Smooth muscle cell (in vitro differentiated cells): ENCODE data around the gene GPR39. TPM values are rescaled to one million over a fixed set of nuclear protein-coding genes. Genes with fewer than 3 reads are reported as not detected.

Source experiments
- DNase-seq: peaks from one replicate; lab custom pipeline; 2025; ENCODE audit not compliant: unreplicated experiment; lab: John Stamatoyannopoulos, UW
- H2AFZ ChIP-seq: fragments of 200-600 bp; sonication (generic); 2 replicates; pipeline ENCODE4 v1.6.0; 2016; ENCODE audit warnings: antibody characterized with exemption, low read depth, mild to moderate bottlenecking
- H3F3A ChIP-seq: fragments of 200-600 bp; sonication (generic); 2 replicates; pipeline ENCODE4 v1.6.0; 2017; ENCODE audit warnings: antibody characterized with exemption, low read depth
- H3K27ac ChIP-seq: fragments of 200-600 bp; sonication (generic); 2 replicates; pipeline ENCODE4 v1.5.1; 2016; ENCODE audit warnings: low read depth, mild to moderate bottlenecking
- H3K27me3 ChIP-seq: fragments of 200-600 bp; sonication (generic); 2 replicates; pipeline ENCODE4 v1.6.1; 2016; ENCODE audit warnings: low read depth, mild to moderate bottlenecking
- H3K36me3 ChIP-seq: fragments of 200-600 bp; sonication (generic); 2 replicates; pipeline ENCODE4 v1.5.1; 2016; ENCODE audit warnings: low read depth
- H3K4me1 ChIP-seq: fragments of 200-600 bp; sonication (generic); 2 replicates; pipeline ENCODE4 v1.5.1; 2016; ENCODE audit warnings: low read depth
- H3K4me2 ChIP-seq: fragments of 200-600 bp; sonication (generic); 2 replicates; pipeline ENCODE4 v1.6.0; 2016; ENCODE audit warnings: mild to moderate bottlenecking
- H3K4me3 ChIP-seq: fragments of 200-600 bp; sonication (generic); 2 replicates; pipeline ENCODE4 v1.5.1; 2016; ENCODE audit warnings: mild to moderate bottlenecking
- H3K79me2 ChIP-seq: fragments of 200-600 bp; sonication (generic); 2 replicates; pipeline ENCODE4 v1.6.0; 2016; ENCODE audit warnings: low read depth, mild to moderate bottlenecking
- H3K9ac ChIP-seq: fragments of 200-600 bp; sonication (generic); 2 replicates; pipeline ENCODE4 v1.6.0; 2016; ENCODE audit warnings: low read depth
- H3K9me3 ChIP-seq: fragments of 200-600 bp; sonication (generic); replicated peaks from 2 replicates; pipeline ENCODE4 v1.5.1; 2016; ENCODE audit warnings: low read depth
- H4K20me1 ChIP-seq: fragments of 200-600 bp; sonication (generic); 2 replicates; pipeline ENCODE4 v1.6.0; 2016; ENCODE audit warnings: low read depth
- WGBS: methylation state at CpG from one replicate; pipeline ENCODE4 v1.1.7; 2016; ENCODE audit warnings: low lambda C conversion rate; 5-methylcytosine and 5-hydroxymethylcytosine counted together
- polyA plus RNA-seq: library from polyadenylated mRNA; unstranded; fragments of >200 nt; fragmentation: Nextera tagmentation; extraction: Ambion mirVana; gene quantifications from 2 replicates; pipeline ENCODE4 v1.2.1, GENCODE V29; 2016
- total RNA-seq: library from RNA; depleted of rRNA; stranded (reverse); fragments of >200 nt; gene quantifications from 2 replicates; pipeline ENCODE4 v1.2.3, GENCODE V29; 2014
- TF ChIP-seq, protein P1 (sequence below): fragments of 200-600 bp; sonication (generic); IDR thresholded peaks from 2 replicates; pipeline ENCODE4 v1.5.1; 2017; ENCODE audit warnings: borderline replicate concordance, mild to moderate bottlenecking, antibody characterized with exemption; ENCODE audit not compliant: insufficient read depth, poor library complexity, severe bottlenecking

Gene GPR39
- total and polyA plus RNA-seq, 2 experiments from 2014 or later = 0.87 to 1.4 TPM

DNA sequence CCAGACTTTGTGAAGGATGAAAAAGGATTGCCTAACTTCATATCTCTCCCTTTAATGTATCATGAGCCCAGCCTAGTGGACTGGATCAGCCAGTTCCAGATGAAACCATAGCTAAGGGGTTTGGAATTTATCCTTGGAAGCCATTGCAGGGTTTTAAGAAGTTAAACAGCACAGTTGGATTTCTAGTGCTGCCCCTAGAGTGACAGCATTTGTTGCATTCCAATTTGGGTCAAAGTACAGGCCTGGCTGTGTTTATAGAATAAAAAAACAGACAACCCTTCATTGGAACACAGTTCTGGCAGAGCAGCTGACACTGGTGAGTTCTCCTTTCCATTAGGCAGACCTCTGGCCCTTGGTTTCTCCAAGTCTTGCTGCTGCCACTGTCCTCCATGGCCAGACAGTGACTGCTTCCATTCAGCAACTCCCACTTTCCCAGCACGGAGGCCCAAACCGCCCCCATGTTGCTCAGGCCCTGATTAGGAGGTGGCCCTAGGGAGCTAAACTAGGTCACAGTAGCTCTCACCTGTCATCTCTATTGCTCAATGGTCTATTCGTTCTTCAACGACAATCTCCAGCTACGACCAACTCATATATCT lies 8.0 kb downstream of the GPR39 start:
- H3K36me3 ChIP-seq = no peaks in the 10 kb centered on the region
- H3K27me3 ChIP-seq = peaks cover 3% of the 10 kb centered on the region
- H4K20me1 ChIP-seq = no peaks in the 10 kb centered on the region
- TF ChIP-seq, protein P1, sequence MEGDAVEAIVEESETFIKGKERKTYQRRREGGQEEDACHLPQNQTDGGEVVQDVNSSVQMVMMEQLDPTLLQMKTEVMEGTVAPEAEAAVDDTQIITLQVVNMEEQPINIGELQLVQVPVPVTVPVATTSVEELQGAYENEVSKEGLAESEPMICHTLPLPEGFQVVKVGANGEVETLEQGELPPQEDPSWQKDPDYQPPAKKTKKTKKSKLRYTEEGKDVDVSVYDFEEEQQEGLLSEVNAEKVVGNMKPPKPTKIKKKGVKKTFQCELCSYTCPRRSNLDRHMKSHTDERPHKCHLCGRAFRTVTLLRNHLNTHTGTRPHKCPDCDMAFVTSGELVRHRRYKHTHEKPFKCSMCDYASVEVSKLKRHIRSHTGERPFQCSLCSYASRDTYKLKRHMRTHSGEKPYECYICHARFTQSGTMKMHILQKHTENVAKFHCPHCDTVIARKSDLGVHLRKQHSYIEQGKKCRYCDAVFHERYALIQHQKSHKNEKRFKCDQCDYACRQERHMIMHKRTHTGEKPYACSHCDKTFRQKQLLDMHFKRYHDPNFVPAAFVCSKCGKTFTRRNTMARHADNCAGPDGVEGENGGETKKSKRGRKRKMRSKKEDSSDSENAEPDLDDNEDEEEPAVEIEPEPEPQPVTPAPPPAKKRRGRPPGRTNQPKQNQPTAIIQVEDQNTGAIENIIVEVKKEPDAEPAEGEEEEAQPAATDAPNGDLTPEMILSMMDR = no peak
- H2AFZ ChIP-seq = peak overlapping the region; percentile 13
- H3K4me3 ChIP-seq = no peak overlapping the region
- no peak for DNase-seq
- H3F3A ChIP-seq = no peaks in the 10 kb centered on the region
- WGBS = 83% methylated on average over 5 of the region's 5 CpGs
- no peaks in the 10 kb centered on the region for H3K79me2 ChIP-seq
- H3K9ac ChIP-seq = no peak overlapping the region
- H3K27ac ChIP-seq = peak overlapping the region; percentile 25
- H3K4me1 ChIP-seq = peaks cover 4% of the 10 kb centered on the region
- peak overlapping the region; percentile 37 for H3K4me2 ChIP-seq
- H3K9me3 ChIP-seq = no peaks in the 10 kb centered on the region

DNA sequence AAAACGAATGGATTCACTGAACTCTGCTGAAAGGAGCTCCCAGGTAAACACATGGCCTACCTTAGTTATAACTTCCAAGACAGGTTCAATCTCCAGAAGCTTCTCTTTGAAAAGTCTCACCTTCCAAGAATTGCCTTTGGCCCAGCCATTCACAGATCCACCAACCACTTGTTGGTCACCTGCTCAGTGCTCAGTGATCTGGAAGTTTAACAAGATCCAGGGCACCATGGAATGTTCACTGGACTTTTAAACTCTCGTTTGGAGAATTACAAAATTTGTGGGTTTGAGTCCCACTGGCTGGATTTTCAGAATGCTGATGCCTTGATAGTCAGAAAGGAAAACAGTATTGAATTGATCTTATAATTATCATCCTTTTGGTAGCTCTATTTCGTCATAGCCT lies 9.4 kb downstream of the GPR39 start:
- Histone ChIP-seq H3K27me3 (no peaks in the 10 kb centered on the region), H3K27ac (no peak overlapping the region), H3F3A (no peaks in the 10 kb centered on the region), H3K9me3 (no peaks in the 10 kb centered on the region), H4K20me1 (no peaks in the 10 kb centered on the region), H3K4me2 (no peak overlapping the region), H2AFZ (no peak overlapping the region), H3K4me1 (peaks cover 4% of the 10 kb centered on the region), H3K79me2 (no peaks in the 10 kb centered on the region), H3K9ac (no peak overlapping the region), H3K4me3 (no peak overlapping the region), H3K36me3 (no peaks in the 10 kb centered on the region)
- TF ChIP-seq, protein P1 = no peak
- 69% methylated on average over 3 of the region's 3 CpGs for WGBS
- DNase-seq = no peak

DNA sequence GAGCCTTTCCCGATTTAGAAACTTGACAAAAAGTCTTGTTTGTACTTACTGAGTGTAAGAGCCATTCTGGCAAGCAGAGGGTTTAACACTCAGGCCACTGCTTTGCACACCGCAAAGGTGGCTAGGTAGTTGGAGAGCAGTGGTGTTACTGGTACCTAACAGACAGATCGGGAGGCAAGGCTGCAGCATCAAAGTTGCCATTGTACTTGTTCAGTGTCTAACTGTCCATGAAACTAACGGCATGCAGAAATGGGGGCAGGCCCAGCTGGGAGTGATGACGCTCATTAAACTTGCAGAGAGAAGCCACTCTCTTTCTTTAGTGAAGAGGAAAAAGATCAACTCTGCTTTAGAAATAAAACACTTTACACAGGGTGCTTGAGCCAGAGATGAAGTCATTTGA lies 10.1 kb downstream of the GPR39 start:
- H3K27ac ChIP-seq = no peak overlapping the region
- DNase-seq = no peak
- no peak overlapping the region for H3K4me3 ChIP-seq
- H3K79me2 ChIP-seq = no peaks in the 10 kb centered on the region
- H3F3A ChIP-seq = no peaks in the 10 kb centered on the region
- no peaks in the 10 kb centered on the region for H3K36me3 ChIP-seq
- TF ChIP-seq, protein P1 = no peak
- H3K4me1 ChIP-seq = peaks cover 4% of the 10 kb centered on the region
- WGBS = 88% methylated on average over 5 of the region's 5 CpGs
- no peaks in the 10 kb centered on the region for H3K27me3 ChIP-seq
- H2AFZ ChIP-seq = no peak overlapping the region
- no peaks in the 10 kb centered on the region for H3K9me3 ChIP-seq
- H4K20me1 ChIP-seq = no peaks in the 10 kb centered on the region
- no peak overlapping the region for H3K4me2 ChIP-seq
- no peak overlapping the region for H3K9ac ChIP-seq

DNA sequence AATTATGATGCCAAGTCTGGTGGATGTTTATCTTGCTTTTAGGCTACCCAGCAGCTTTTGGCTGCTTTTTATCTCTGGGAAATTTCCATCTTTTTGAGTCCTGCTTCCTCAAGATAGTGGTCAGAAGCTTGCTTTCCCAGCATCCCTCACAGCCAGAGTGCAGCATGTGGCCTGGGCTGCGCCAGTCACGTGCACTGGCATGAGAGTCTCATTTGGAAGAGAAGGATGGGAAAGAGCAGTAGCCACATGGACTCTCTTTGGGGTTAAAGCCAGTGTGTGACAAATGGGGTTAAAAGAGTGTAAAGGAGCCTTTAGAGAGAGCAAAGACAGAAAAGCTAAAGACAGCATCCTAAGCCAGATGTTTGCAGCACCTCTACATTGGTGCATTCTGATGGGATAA lies 12.7 kb downstream of the GPR39 start:
- no peaks in the 10 kb centered on the region for H3K36me3 ChIP-seq
- peaks cover 4% of the 10 kb centered on the region for H3K4me1 ChIP-seq
- no peak overlapping the region for H2AFZ ChIP-seq
- no peak overlapping the region for H3K4me2 ChIP-seq
- no peak overlapping the region for H3K27ac ChIP-seq
- TF ChIP-seq, protein P1 = no peak
- H4K20me1 ChIP-seq = no peaks in the 10 kb centered on the region
- H3K27me3 ChIP-seq = no peaks in the 10 kb centered on the region
- WGBS = 95% methylated on average over 2 of the region's 2 CpGs
- no peak overlapping the region for H3K4me3 ChIP-seq
- H3K9ac ChIP-seq = no peak overlapping the region
- no peaks in the 10 kb centered on the region for H3F3A ChIP-seq
- no peaks in the 10 kb centered on the region for H3K9me3 ChIP-seq
- no peaks in the 10 kb centered on the region for H3K79me2 ChIP-seq
- no peak for DNase-seq
